ENCODE results near the gene ZNF639.

Gene ZNF639

GRCh38 chr3:179347345-179348194, 24.7 kb downstream of the ZNF639 start, which contains the start of gene MFN1:
TSS of gene MFN1 (plus strand) at chr3:179347709. CDS start at chr3:179348852, 1,143 bp downstream.
- TF ChIP-seq GATA3 (IDR thresholded peaks at IDR 0.05; ENCODE audit: low read depth, low read length), result no peak

DNA sequence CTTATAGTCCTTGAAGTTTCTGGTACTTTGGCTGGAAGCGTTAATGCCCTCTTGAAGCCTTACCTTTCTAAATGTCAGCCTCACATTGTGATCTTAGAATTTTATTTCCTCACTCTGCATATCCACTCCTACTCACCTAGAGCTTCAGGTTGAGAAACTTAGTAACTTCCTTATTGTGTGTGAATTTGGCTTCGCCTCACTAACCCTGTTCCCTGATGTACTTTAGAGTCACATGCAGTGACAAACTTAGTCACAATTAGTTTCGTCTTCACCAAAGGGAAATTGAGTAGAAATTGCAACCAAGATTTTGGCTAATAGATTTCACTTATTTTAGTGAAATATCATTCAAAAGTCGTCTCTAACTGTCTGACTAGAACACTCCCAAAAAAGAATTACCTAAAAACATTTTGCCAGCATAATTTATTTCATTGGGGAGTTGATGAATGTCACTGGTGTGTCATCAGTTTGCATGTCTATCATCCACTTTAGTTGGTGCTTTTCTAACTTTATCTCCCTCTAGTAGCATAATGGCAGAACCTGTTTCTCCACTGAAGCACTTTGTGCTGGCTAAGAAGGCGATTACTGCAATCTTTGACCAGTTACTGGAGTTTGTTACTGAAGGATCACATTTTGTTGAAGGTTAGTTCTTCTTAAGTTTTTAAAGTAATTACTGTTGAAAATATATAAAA, 25.6 kb downstream of the ZNF639 start:
- TF ChIP-seq GATA2 (IDR thresholded peaks at IDR 0.05; ENCODE audit: low read depth, low read length) (no peak), GATA3 (IDR thresholded peaks at IDR 0.05; ENCODE audit: low read depth, low read length) (no peak)

DNA sequence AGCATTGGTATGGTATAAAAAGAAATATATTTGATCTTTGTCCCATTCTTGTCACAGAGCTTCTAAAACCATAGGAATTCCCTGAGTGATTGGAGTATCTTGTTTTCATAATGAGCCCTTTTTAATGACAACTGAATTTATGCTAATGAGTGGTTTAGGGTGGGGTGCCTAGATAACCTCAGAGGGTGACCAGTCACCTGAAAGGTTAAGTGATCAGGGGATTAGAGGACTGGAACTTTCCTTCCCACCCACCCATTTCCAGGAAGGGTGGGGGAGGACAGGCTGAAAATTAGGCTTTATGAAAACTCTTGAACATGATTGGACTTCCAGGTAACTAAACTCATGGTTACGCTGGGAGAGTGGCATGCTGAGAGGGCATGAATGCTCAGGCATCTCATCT, 33.2 kb downstream of the ZNF639 start:
- TF ChIP-seq GATA3 (IDR thresholded peaks at IDR 0.05; ENCODE audit: low read depth, low read length), result no peak
- TF ChIP-seq GATA2 (IDR thresholded peaks at IDR 0.05; ENCODE audit: low read depth, low read length), result no peak

DNA sequence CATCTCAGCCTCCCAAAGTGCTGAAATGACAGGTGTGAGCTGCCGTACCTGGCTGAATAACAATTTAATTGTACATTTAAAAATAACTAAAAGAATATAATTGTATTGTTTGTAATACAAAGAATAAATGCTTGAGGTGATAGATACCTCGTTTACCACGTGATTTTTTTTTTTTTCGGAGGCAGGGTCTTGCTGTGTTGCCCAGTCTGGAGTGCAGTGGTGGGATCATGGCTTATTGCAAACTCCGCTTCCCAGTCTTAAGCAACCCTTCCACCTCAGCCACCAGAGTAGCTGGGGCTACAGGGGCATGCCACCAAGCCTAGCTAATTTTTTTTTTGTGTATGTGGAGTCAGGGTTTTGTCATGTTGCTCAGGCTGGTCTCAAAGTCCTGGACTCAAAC, 40.5 kb downstream of the ZNF639 start:
- TF ChIP-seq GATA2 (IDR thresholded peaks at IDR 0.05; ENCODE audit: low read depth, low read length) (no peak), GATA3 (IDR thresholded peaks at IDR 0.05; ENCODE audit: low read depth, low read length) (no peak)

DNA sequence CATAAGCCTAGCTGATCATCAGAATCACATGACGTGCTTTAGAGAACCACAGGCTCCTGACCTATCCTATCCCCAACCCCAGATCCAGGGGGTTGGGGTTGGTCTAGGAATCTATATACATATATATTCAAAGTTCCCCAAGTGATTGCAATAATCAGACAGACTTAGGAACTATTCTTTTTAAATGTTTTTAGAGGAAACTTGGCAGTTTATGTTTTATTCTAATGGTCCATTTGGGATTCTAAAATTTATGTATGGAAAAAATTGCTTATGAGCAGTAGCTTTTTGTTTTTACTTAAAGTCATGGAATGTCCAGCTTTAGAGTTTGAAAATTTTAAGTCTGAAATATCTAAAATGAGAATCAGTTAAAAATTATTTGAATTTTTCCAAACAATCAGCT, 46.8 kb downstream of the ZNF639 start:
- TF ChIP-seq GATA3 (IDR thresholded peaks at IDR 0.05; ENCODE audit: low read depth, low read length) (no peak), GATA2 (IDR thresholded peaks at IDR 0.05; ENCODE audit: low read depth, low read length) (no peak)

GRCh38 chr3:179373938-179374337, 51.1 kb downstream of the ZNF639 start:
- no peak for TF ChIP-seq GATA3 (IDR thresholded peaks at IDR 0.05; ENCODE audit: low read depth, low read length)
- TF ChIP-seq GATA2 (IDR thresholded peaks at IDR 0.05; ENCODE audit: low read depth, low read length), result no peak

GRCh38 chr3:179375091-179375999, 52.5 kb downstream of the ZNF639 start:
- no peak for TF ChIP-seq GATA2 (IDR thresholded peaks at IDR 0.05; ENCODE audit: low read depth, low read length)
- TF ChIP-seq GATA3 (IDR thresholded peaks at IDR 0.05; ENCODE audit: low read depth, low read length), result no peak

DNA sequence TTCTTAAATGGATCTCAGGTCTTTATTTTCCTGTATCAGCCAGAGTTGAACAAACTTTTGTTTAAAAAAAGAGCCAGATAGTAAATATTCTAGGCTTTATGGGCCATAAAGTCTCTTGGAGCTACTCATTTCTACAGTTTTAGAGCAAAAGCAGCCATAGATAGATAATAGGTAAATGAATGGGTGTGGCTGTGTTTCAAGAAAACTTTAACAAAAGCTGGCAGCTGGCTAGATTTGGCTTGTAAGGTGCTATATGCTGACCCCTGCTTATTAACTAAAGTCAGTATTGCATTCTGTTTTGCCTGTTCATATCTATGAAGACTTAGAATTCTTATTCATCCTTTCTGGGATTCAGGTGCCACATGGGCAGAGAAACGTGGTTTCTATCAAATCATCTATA, 53.6 kb downstream of the ZNF639 start:
- no peak for TF ChIP-seq GATA2 (IDR thresholded peaks at IDR 0.05; ENCODE audit: low read depth, low read length)
- no peak for TF ChIP-seq GATA3 (IDR thresholded peaks at IDR 0.05; ENCODE audit: low read depth, low read length)

All from SH-SY5Y (cell line).